HG03280 (cell line): ENCODE data around the gene NDC80.
"Not testable (repeated sequence)": the region's sequence is repeated elsewhere in the genome, so short reads cannot be mapped to it uniquely, and the experiment has no call there.

Experiments
- ATAC-seq: cut with Tn5 transposase; IDR thresholded peaks from one replicate; pipeline ENCODE4 v1.9.1; 2021; ENCODE audit warnings: mild to moderate bottlenecking, moderate library complexity; ENCODE audit not compliant: unreplicated experiment

Gene NDC80

GRCh38 chr18:2662288-2662687 is 90.9 kb downstream of the NDC80 start:
- ATAC-seq: not testable (repeated sequence)

GRCh38 chr18:2662990-2663389 is 91.6 kb downstream of the NDC80 start:
- no peak for ATAC-seq
